ENCODE results near the gene TASP1.

TASP1 gene

DNA sequence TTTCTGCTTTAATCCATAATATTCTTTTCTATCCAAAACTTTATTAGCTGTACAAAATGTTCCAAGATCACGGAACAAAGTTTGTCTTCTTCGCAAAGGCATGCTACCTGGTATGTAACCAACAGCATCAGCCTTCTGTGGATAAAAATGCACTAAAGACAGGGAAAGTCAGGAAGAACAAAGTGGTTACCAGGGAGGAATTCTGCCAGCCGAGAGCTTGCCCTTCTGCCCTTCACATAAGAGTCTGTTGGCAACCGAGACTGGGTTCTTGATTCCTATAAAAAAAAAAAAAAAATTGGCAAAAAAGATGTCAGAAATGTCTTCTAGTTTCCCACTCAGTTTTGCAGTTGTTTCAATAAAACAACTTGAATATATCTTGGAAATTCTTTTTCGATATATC, 58.0 kb downstream of the TASP1 start:
- Histone ChIP-seq H3K4me3 (ENCODE audit: low read length) (no peak overlapping the region), H3K9ac (ENCODE audit: low read length) (no peak overlapping the region), H2AFZ (ENCODE audit: low read depth, low read length) (no peak overlapping the region), H3K9me3 (ENCODE audit: insufficient read depth, low read length) (0 out of 2 replicates have a peak, but pooled peaks cover 3% of the 10 kb centered on the region), H3K4me2 (ENCODE audit: low read length) (no peak overlapping the region), H3K27me3 (ENCODE audit: low read depth, low read length) (no peaks in the 10 kb centered on the region), H3K79me2 (ENCODE audit: low read length) (no peaks in the 10 kb centered on the region), H3K36me3 (replicated peaks; ENCODE audit: low read depth, low read length) (peaks cover 8% of the 10 kb centered on the region), H4K20me1 (ENCODE audit: insufficient read depth, low read length) (no peaks in the 10 kb centered on the region), H3K4me1 (ENCODE audit: low read length) (no peaks in the 10 kb centered on the region), H3K27ac (ENCODE audit: low read length) (no peak overlapping the region)
- TF ChIP-seq, protein P1, sequence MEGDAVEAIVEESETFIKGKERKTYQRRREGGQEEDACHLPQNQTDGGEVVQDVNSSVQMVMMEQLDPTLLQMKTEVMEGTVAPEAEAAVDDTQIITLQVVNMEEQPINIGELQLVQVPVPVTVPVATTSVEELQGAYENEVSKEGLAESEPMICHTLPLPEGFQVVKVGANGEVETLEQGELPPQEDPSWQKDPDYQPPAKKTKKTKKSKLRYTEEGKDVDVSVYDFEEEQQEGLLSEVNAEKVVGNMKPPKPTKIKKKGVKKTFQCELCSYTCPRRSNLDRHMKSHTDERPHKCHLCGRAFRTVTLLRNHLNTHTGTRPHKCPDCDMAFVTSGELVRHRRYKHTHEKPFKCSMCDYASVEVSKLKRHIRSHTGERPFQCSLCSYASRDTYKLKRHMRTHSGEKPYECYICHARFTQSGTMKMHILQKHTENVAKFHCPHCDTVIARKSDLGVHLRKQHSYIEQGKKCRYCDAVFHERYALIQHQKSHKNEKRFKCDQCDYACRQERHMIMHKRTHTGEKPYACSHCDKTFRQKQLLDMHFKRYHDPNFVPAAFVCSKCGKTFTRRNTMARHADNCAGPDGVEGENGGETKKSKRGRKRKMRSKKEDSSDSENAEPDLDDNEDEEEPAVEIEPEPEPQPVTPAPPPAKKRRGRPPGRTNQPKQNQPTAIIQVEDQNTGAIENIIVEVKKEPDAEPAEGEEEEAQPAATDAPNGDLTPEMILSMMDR (IDR thresholded peaks at IDR 0.05; ENCODE audit: low read depth, low read length): no peak
- no peak for TF ChIP-seq EZH2phosphoT487 (IDR thresholded peaks at IDR 0.05; ENCODE audit: low read depth)

DNA sequence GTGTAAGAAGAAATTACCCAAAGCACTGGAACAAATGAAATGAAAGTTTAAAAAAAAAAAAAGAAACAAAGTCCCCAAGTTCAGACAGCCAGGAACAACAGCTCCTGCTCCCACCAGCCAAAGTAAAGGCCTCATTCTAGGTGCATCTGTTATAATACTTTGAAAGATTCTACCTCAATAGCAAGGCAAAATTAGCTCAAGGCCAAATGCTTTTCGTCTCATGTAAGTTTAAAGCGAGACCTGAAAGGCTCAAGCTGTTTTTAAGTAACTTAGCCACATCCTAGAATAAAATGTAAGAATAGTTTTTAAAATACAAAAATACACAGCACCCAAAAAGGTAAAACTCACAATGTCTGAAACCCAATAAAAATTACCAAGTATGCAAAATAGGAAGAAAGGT, 64.7 kb downstream of the TASP1 start:
- Histone ChIP-seq H3K4me2 (ENCODE audit: low read length) (no peak overlapping the region), H3K27me3 (ENCODE audit: low read depth, low read length) (no peaks in the 10 kb centered on the region), H3K9me3 (ENCODE audit: insufficient read depth, low read length) (no peaks in the 10 kb centered on the region), H3K79me2 (ENCODE audit: low read length) (no peaks in the 10 kb centered on the region), H3K27ac (ENCODE audit: low read length) (no peak overlapping the region), H2AFZ (ENCODE audit: low read depth, low read length) (no peak overlapping the region), H3K36me3 (replicated peaks; ENCODE audit: low read depth, low read length) (peaks cover 4% of the 10 kb centered on the region), H3K4me3 (ENCODE audit: low read length) (no peak overlapping the region), H4K20me1 (ENCODE audit: insufficient read depth, low read length) (no peaks in the 10 kb centered on the region), H3K9ac (ENCODE audit: low read length) (no peak overlapping the region), H3K4me1 (ENCODE audit: low read length) (no peaks in the 10 kb centered on the region)
- TF ChIP-seq EZH2phosphoT487 (IDR thresholded peaks at IDR 0.05; ENCODE audit: low read depth): no peak
- TF ChIP-seq, protein P1 (IDR thresholded peaks at IDR 0.05; ENCODE audit: low read depth, low read length): no peak

DNA sequence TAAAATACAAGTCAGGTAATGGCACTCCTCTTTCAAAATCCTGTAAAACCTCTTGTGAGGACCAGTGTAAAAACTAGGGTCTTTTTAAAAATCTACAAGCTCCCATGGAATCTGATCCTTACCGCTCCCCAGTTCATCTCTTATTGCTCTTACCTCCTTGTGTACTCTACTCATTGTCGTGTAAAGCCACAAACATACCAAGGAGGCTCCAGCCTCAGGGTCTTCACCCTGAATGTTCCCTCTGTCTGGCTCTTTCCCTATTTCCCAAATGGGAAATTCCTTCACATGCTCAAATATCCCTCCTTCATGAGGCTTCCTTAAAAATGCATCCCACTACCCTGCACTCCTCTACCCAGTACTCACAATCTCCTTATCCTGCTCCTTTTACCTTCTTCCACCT, 67.1 kb downstream of the TASP1 start:
- no peaks in the 10 kb centered on the region for H3K4me1 ChIP-seq (ENCODE audit: low read length)
- no peak overlapping the region for H3K9ac ChIP-seq (ENCODE audit: low read length)
- no peaks in the 10 kb centered on the region for H4K20me1 ChIP-seq (ENCODE audit: insufficient read depth, low read length)
- H3K27me3 ChIP-seq (ENCODE audit: low read depth, low read length): no peaks in the 10 kb centered on the region
- TF ChIP-seq, protein P1 (IDR thresholded peaks at IDR 0.05; ENCODE audit: low read depth, low read length): no peak
- no peak for TF ChIP-seq EZH2phosphoT487 (IDR thresholded peaks at IDR 0.05; ENCODE audit: low read depth)
- H2AFZ ChIP-seq (ENCODE audit: low read depth, low read length): no peak overlapping the region
- peaks cover 7% of the 10 kb centered on the region for H3K36me3 ChIP-seq (replicated peaks; ENCODE audit: low read depth, low read length)
- H3K27ac ChIP-seq (ENCODE audit: low read length): no peak overlapping the region
- no peak overlapping the region for H3K4me2 ChIP-seq (ENCODE audit: low read length)
- no peaks in the 10 kb centered on the region for H3K79me2 ChIP-seq (ENCODE audit: low read length)
- H3K9me3 ChIP-seq (ENCODE audit: insufficient read depth, low read length): no peaks in the 10 kb centered on the region
- no peak overlapping the region for H3K4me3 ChIP-seq (ENCODE audit: low read length)

DNA sequence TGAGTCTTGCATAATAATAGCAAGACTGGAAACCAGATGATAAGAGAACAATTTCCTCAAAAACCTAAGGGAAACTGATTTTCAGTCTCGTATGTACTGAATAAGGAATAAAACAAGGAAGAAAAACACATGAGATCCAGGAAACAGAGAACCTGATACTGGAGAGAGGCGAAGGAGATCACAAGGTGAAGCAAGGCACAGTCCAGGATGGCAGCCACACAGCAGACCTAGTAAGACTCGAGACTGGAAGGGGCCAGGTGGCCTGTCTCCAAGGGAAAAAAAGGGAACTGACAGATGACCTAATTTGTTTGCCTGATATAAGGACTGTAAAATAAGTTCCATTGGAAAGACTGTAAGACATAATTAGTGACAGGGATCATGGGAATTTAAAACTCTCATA, 71.1 kb downstream of the TASP1 start:
- no peaks in the 10 kb centered on the region for H3K9me3 ChIP-seq (ENCODE audit: insufficient read depth, low read length)
- no peak overlapping the region for H2AFZ ChIP-seq (ENCODE audit: low read depth, low read length)
- H3K4me3 ChIP-seq (ENCODE audit: low read length): no peak overlapping the region
- H4K20me1 ChIP-seq (ENCODE audit: insufficient read depth, low read length): no peaks in the 10 kb centered on the region
- TF ChIP-seq EZH2phosphoT487 (IDR thresholded peaks at IDR 0.05; ENCODE audit: low read depth): no peak
- TF ChIP-seq, protein P1 (IDR thresholded peaks at IDR 0.05; ENCODE audit: low read depth, low read length): no peak
- H3K4me1 ChIP-seq (ENCODE audit: low read length): no peaks in the 10 kb centered on the region
- H3K4me2 ChIP-seq (ENCODE audit: low read length): no peak overlapping the region
- peaks cover 3% of the 10 kb centered on the region for H3K36me3 ChIP-seq (replicated peaks; ENCODE audit: low read depth, low read length)
- H3K27ac ChIP-seq (ENCODE audit: low read length): no peak overlapping the region
- no peaks in the 10 kb centered on the region for H3K27me3 ChIP-seq (ENCODE audit: low read depth, low read length)
- H3K9ac ChIP-seq (ENCODE audit: low read length): no peak overlapping the region
- H3K79me2 ChIP-seq (ENCODE audit: low read length): no peaks in the 10 kb centered on the region

Data from OCI-LY3 (cell line).